ENCODE results near the gene AGAP1. TPM values are rescaled to one million over a fixed set of nuclear protein-coding genes. Genes with fewer than 3 reads are reported as not detected.

Gene AGAP1
- total RNA-seq, 4 donors from 2014 or later, result 33.7 to 55.2 (median 37.5) TPM

DNA sequence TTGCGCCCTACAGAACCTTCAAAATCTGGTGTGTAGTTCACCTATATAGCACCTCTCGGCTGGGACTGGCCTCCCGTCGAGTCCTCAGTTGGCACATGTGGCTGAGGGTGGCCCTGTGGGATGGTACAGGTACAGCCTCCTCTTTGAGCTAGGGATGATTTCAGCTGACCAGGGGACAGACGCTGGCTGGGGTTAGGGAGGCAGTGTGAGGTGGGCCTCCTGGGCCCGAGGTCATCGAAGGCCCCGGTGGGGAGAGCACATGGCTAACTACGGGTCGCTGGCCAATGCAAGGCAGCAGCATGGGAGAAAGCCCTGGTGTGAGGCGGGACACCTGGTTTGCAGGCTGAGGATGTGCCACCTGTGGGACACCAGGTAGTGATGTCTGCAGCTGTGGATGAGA lies 369.6 kb downstream of the AGAP1 start:
- no peaks in the 10 kb centered on the region for H3K36me3 ChIP-seq
- no peak for ATAC-seq
- WGBS, 2 donors (ENCODE audit: low coverage in 1 of 2), result 94% methylated on average over 2 of the region's 11 CpGs; no CpG with 5 or more reads in 1 of the 2 donors
- no peak for TF ChIP-seq EP300 (IDR thresholded peaks at IDR 0.05)
- no peak for TF ChIP-seq POLR2AphosphoS5 (IDR thresholded peaks at IDR 0.05)
- TF ChIP-seq, protein P1, sequence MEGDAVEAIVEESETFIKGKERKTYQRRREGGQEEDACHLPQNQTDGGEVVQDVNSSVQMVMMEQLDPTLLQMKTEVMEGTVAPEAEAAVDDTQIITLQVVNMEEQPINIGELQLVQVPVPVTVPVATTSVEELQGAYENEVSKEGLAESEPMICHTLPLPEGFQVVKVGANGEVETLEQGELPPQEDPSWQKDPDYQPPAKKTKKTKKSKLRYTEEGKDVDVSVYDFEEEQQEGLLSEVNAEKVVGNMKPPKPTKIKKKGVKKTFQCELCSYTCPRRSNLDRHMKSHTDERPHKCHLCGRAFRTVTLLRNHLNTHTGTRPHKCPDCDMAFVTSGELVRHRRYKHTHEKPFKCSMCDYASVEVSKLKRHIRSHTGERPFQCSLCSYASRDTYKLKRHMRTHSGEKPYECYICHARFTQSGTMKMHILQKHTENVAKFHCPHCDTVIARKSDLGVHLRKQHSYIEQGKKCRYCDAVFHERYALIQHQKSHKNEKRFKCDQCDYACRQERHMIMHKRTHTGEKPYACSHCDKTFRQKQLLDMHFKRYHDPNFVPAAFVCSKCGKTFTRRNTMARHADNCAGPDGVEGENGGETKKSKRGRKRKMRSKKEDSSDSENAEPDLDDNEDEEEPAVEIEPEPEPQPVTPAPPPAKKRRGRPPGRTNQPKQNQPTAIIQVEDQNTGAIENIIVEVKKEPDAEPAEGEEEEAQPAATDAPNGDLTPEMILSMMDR (IDR thresholded peaks at IDR 0.05), result no peak
- no peak for TF ChIP-seq POLR2A (IDR thresholded peaks at IDR 0.05)
- H3K4me1 ChIP-seq, result peaks cover 0 to 6% (median 0%) of the 10 kb centered on the region in 3 donors
- H3K27me3 ChIP-seq, result no peaks in the 10 kb centered on the region
- H3K27ac ChIP-seq, result no peak overlapping the region
- H3K4me3 ChIP-seq, result no peak overlapping the region
- H3K9me3 ChIP-seq, result no peaks in the 10 kb centered on the region

DNA sequence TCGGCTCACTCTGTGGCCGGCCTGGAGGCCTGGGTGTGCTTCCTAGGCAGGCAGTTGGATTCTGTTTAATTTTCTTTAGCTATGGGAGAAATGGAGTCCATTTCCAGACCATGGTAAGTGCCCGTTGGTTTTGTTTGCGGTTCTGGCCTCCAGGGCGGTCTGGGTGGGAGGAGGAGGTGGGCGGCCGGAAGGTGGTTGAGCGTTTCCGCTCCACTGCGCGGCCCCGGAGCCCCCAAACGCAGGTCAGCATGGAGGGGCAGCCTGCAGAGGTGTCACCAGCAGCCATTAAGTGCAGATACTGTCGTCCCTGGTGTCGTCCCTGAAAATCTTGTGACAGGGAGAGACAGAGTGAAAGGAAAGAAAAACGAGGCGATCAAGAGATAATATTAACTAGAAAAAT lies 370.5 kb downstream of the AGAP1 start:
- Histone ChIP-seq H3K27me3 (no peaks in the 10 kb centered on the region), H3K4me3 (no peak overlapping the region), H3K36me3 (no peaks in the 10 kb centered on the region), H3K4me1 (peaks cover 0 to 11% (median 0%) of the 10 kb centered on the region in 3 donors), H3K27ac (no peak overlapping the region), H3K9me3 (no peaks in the 10 kb centered on the region)
- TF ChIP-seq, protein P1 (IDR thresholded peaks at IDR 0.05), result no peak
- TF ChIP-seq POLR2AphosphoS5 (IDR thresholded peaks at IDR 0.05) (no peak), POLR2A (IDR thresholded peaks at IDR 0.05) (no peak), EP300 (IDR thresholded peaks at IDR 0.05) (no peak)
- no peak for ATAC-seq
- WGBS, 2 donors (ENCODE audit: low coverage in 1 of 2), result 81 to 90% methylated on average over 6 to 10 of the region's 17 CpGs

DNA sequence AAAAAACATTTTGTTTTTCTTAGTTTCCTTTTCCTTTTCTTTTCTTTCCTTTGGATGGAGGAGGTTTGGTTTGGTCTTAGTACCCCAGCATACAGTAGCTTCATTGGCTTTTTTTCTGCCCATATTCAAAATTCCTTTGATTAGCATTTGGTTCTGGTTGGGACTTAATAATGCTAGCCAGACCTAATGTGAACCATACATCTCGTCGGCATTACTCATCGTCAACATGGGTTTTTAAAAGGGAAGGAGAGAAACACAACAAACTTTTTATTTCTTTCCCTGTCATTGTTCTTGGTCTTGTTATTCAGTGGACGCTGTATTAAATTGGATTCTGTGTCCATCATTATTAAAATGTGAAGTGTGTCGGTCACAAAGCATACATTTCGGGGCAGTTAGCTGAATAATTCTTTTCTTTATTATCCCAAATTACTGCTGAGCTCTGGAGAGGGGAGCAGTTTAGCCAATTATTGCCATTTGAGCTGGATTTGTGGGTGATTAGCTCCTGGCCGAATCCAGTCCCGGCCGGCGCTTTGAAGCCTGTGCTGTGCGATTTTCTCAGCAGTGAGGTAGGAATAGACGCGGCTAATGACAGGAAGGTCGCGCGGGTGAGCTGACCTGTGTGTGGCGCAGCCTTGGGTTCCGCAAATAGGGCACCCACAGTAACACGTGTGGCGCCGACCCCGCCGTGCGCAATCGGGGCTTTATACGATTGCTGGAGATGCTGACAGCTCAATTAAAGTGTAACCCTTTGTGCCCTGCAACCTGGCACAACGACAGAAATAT lies 371.1 kb downstream of the AGAP1 start:
- no peaks in the 10 kb centered on the region for H3K36me3 ChIP-seq
- no peak overlapping the region for H3K27ac ChIP-seq
- no peak for ATAC-seq
- no peaks in the 10 kb centered on the region for H3K27me3 ChIP-seq
- TF ChIP-seq POLR2A (IDR thresholded peaks at IDR 0.05) (no peak), POLR2AphosphoS5 (IDR thresholded peaks at IDR 0.05) (no peak), EP300 (IDR thresholded peaks at IDR 0.05) (no peak)
- TF ChIP-seq, protein P1 (IDR thresholded peaks at IDR 0.05), result no peak
- peaks cover 0 to 11% (median 0%) of the 10 kb centered on the region in 3 donors for H3K4me1 ChIP-seq
- H3K4me3 ChIP-seq, result no peak overlapping the region
- peaks cover 0 to 3% (median 0%) of the 10 kb centered on the region in 3 donors for H3K9me3 ChIP-seq
- WGBS, 2 donors (ENCODE audit: low coverage in 1 of 2), result 54 to 62% methylated on average over 12 of the region's 27 CpGs

DNA sequence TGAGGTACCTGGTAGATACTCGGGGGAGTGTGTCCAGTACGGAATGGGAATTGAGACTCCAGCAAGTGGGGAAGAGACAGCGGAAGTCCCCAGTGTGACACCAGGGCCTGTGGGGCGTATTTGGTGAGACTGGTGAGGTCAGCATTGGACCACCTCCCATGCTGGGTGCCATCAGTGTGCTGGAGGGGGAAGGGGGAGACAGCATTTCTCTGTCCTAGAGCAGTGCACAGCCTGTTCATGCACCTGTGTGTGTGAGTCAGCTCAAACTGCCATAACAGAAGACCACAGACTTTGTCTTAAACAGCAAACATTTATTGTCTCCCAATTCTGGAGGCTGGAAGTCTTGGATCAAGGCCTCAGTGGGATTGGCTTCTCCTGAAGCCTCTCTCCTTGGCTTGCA lies 372.5 kb downstream of the AGAP1 start:
- no peaks in the 10 kb centered on the region for H3K36me3 ChIP-seq
- TF ChIP-seq POLR2AphosphoS5 (IDR thresholded peaks at IDR 0.05) (no peak), EP300 (IDR thresholded peaks at IDR 0.05) (no peak), POLR2A (IDR thresholded peaks at IDR 0.05) (no peak)
- TF ChIP-seq, protein P1 (IDR thresholded peaks at IDR 0.05), result no peak
- H3K27me3 ChIP-seq, result no peaks in the 10 kb centered on the region
- H3K9me3 ChIP-seq, result peaks cover 0 to 13% (median 0%) of the 10 kb centered on the region in 3 donors
- H3K4me1 ChIP-seq, result peaks cover 0 to 11% (median 0%) of the 10 kb centered on the region in 3 donors
- no peak for ATAC-seq
- no peak overlapping the region for H3K4me3 ChIP-seq
- 96 to 100% methylated on average over 2 to 4 of the region's 4 CpGs for WGBS, 2 donors (ENCODE audit: low coverage in 1 of 2)
- no peak overlapping the region for H3K27ac ChIP-seq

DNA sequence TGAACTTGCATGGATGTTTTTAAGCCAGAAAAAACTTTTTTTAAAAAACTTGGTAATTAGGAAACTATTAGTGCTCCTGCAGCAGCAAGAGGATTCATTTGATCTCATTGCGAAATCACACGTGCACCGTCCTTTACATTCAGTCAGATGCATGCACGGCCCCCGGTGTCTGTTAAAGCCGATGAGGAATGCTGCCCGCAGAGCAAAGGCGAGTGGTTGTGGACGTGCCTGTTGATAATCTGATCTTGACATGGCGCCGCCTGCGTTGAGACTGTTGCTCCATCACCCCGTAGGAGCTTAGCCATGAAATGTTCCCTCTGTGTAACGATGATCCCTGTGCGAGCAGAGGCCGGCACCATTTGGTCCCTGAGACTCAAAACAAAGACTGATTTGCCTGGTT lies 374.4 kb downstream of the AGAP1 start:
- H3K9me3 ChIP-seq, result peaks cover 0 to 13% (median 0%) of the 10 kb centered on the region in 3 donors
- no peaks in the 10 kb centered on the region for H3K36me3 ChIP-seq
- H3K27ac ChIP-seq, result no peak overlapping the region
- WGBS, 2 donors (ENCODE audit: low coverage in 1 of 2), result 82 to 96% methylated on average over 7 to 15 of the region's 16 CpGs
- H3K4me3 ChIP-seq, result no peak overlapping the region
- peaks cover 0 to 11% (median 0%) of the 10 kb centered on the region in 3 donors for H3K4me1 ChIP-seq
- TF ChIP-seq POLR2AphosphoS5 (IDR thresholded peaks at IDR 0.05) (no peak), EP300 (IDR thresholded peaks at IDR 0.05) (no peak), POLR2A (IDR thresholded peaks at IDR 0.05) (no peak)
- TF ChIP-seq, protein P1 (IDR thresholded peaks at IDR 0.05), result no peak
- no peak for ATAC-seq
- no peaks in the 10 kb centered on the region for H3K27me3 ChIP-seq
